Ishikawa (cell line): ENCODE data around the gene PEX11G.

Source experiments
- CEBPB ChIP-seq: IDR thresholded peaks from 2 replicates; pipeline ENCODE4 v1.6.1; 2012
- CREB1 ChIP-seq: IDR thresholded peaks from 2 replicates; pipeline ENCODE4 v1.6.1; 2012; ENCODE audit warnings: low read depth
- EGR1 ChIP-seq: IDR thresholded peaks from 2 replicates; pipeline ENCODE4 v1.6.1; 2012
- EP300 ChIP-seq: IDR thresholded peaks from 2 replicates; pipeline ENCODE4 v1.6.1; 2012; ENCODE audit warnings: borderline replicate concordance
- FOXM1 ChIP-seq: IDR thresholded peaks from 2 replicates; pipeline ENCODE4 v1.6.1; 2012; ENCODE audit warnings: low read depth, borderline replicate concordance
- NFIC ChIP-seq: IDR thresholded peaks from 2 replicates; pipeline ENCODE4 v1.6.1; 2012
- RAD21 ChIP-seq: IDR thresholded peaks from 2 replicates; pipeline ENCODE4 v1.6.1; 2012; ENCODE audit warnings: low read depth
- REST ChIP-seq: IDR thresholded peaks from 2 replicates; pipeline ENCODE4 v1.6.1; 2012; ENCODE audit warnings: low read depth, mild to moderate bottlenecking
- TAF1 ChIP-seq: IDR thresholded peaks from 2 replicates; pipeline ENCODE4 v1.6.1; 2012; ENCODE audit warnings: low read depth, mild to moderate bottlenecking
- TCF12 ChIP-seq: IDR thresholded peaks from 2 replicates; pipeline ENCODE4 v1.6.1; 2012; ENCODE audit warnings: low read depth
- TEAD4 ChIP-seq: IDR thresholded peaks from 2 replicates; pipeline ENCODE4 v1.6.1; 2012
- USF1 ChIP-seq: IDR thresholded peaks from 2 replicates; pipeline ENCODE4 v1.6.1; 2012
- YY1 ChIP-seq: IDR thresholded peaks from 2 replicates; pipeline ENCODE4 v1.6.1; 2012; ENCODE audit warnings: low read depth
- ZBTB7A ChIP-seq: IDR thresholded peaks from 2 replicates; pipeline ENCODE4 v1.6.1; 2012; ENCODE audit warnings: low read depth
- TF ChIP-seq, protein P1 (sequence below): IDR thresholded peaks from 2 replicates; pipeline ENCODE4 v1.6.1; 2012

The PEX11G gene

DNA sequence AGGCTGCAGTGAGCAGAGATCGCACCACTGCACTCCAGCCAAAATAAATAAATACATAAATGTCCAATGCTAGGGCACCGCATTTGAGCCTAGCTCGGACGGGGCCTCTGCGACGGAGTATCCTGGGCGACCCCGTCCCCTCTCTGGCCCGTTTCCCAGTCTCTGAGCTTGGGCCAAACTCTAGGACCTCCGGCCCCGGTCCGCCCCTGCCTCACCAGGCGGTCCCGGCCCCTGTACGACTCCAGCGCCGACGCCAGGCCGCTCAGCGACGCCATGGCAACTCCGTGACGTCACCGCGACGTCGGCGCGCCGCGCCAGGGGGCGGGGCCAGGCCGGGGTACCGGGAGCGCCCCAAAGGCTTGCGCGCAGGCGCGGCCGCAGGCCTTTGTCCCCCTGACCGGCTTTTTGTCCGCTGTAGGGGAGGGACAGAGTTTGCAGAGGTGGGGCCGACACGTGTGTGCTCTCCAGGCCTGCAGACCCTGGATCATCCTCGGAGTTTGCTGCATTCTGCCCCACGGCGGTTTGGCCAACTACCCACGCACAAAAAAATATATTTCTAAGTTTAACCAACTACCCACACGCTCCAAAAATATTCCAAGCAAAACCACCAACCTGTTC, at the start of gene PEX11G:
Gene PEX11G (minus strand): TSS at position 300 of the 618 bp plus-strand sequence. CDS start 25 bp downstream, at position 275.
- TF ChIP-seq YY1, result peak; percentile 79
- no peak for TF ChIP-seq EP300
- TF ChIP-seq TCF12, result no peak
- TF ChIP-seq TEAD4, result no peak
- no peak for TF ChIP-seq FOXM1
- no peak; the same call in 1 of the 2 replicates for TF ChIP-seq NFIC
- peak; percentile 91 for TF ChIP-seq CREB1
- no peak for TF ChIP-seq REST
- TF ChIP-seq TAF1, result peak; percentile 59
- TF ChIP-seq, protein P1, sequence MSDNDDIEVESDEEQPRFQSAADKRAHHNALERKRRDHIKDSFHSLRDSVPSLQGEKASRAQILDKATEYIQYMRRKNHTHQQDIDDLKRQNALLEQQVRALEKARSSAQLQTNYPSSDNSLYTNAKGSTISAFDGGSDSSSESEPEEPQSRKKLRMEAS, result peak; percentile 81; the same call in 1 of the 2 replicates
- no peak for TF ChIP-seq RAD21

GRCh38 chr19:7535998-7536695, 47.3 kb upstream of the PEX11G start:
- TF ChIP-seq USF1 (no peak), NFIC (no peak), REST (no peak), TAF1 (no peak), EP300 (no peak), ZBTB7A (no peak), YY1 (no peak), CEBPB (no peak)
- TF ChIP-seq, protein P1, result no peak

DNA sequence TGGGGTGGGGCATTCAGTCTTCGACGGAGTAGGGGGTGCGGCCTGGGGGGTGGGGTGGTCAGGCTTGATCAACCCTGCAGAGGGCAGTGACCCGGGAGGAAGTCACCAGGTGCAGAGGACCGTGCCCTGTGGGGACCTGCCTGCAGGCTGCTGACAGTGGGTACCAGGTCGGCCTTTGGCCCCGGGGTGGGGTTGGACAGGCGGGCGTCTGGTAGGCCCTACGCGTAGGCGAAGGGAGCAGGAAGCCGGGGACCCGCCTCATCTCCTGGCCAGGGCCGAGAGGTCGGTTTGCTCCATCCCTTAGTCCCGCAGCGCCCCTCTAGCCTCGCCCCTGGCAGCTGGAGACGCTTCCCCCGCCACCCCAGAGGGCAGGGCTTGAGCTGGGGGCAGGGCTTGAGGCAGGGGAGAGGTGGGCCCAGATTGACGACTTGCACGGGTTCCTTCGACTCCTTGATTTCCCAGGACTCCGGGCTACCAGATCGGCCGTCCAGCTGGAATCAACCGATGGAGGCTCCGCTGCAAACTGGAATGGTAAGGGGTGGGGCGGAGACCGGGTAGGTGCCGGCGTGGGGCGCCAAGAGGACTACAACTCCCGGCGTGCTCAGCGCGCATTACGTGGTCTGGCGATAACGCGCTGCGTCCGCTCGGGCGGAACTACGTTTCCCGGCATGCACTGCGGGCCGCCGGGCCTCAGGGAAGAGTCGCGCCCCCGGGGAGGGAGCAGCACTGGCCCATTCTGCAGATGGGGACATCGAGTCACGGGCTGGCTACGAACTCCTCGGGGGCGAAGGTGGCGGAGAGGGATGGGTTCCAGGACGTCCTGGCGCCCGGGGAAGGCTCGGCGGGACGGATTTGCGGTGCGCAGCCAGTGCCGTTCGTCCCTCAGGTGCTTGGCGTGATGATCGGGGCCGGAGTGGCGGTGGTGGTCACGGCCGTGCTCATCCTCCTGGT, 46.5 kb upstream of the PEX11G start, which contains the start of gene PNPLA6:
Gene PNPLA6 (plus strand): TSS at position 671 of the 951 bp plus-strand sequence. CDS start 72 bp downstream, at position 743.
- TF ChIP-seq TCF12, result peak; percentile 63
- TF ChIP-seq YY1, result peak; percentile 85
- TF ChIP-seq TAF1, result no peak; the same call in 1 of the 2 replicates
- peak; percentile 92 for TF ChIP-seq CREB1
- peak; percentile 61 for TF ChIP-seq ZBTB7A
- TF ChIP-seq, protein P1, result peak; percentile 67; the same call in 1 of the 2 replicates
- TF ChIP-seq RAD21, result no peak
- peak; percentile 27; the same call in 1 of the 2 replicates for TF ChIP-seq USF1
- TF ChIP-seq FOXM1, result no peak

GRCh38 chr19:7534531-7535046, 45.8 kb upstream of the PEX11G start:
- TF ChIP-seq CEBPB (0 out of 2 replicates have a peak, but pooled peaks have one; percentile 0), REST (no peak), EP300 (no peak), NFIC (no peak), EGR1 (no peak), TEAD4 (0 out of 2 replicates have a peak, but pooled peaks have one; percentile 33), YY1 (peak; percentile 82), FOXM1 (no peak), ZBTB7A (no peak)
